ENCODE results near the gene DNAH17. TPM values are rescaled to one million over a fixed set of nuclear protein-coding genes. Genes with fewer than 3 reads are reported as not detected.

The DNAH17 gene
- total and polyA plus RNA-seq, 2 of the 8 experiments (the other 6 are each of a cell fraction or from before 2014, with no cell fraction given): 0.14 to 0.67 TPM

- Histone ChIP-seq H2AK5ac (ENCODE audit: low read depth, low read length) (no peak overlapping the region), H3K56ac (replicated peaks; ENCODE audit: insufficient read length, low read depth, low read length) (no peak overlapping the region), H3K14ac (ENCODE audit: insufficient read length) (no peak overlapping the region), H3K9me3 (ENCODE audit: insufficient read depth in 2 of 2, low read depth in 1 of 2, low read length in 1 of 2) (no peaks in the 10 kb centered on the region), H3K23ac (ENCODE audit: insufficient read length) (no peak overlapping the region), H2AFZ (ENCODE audit: low read length) (no peak overlapping the region), H3K4me3 (ENCODE audit: extremely low read depth in 1 of 4, insufficient read depth in 2 of 4, low read depth in 3 of 4, low read length in 4 of 4) (no peak overlapping the region), H3K18ac (ENCODE audit: extremely low read depth, low read length) (no peak overlapping the region; the same call in 1 of the 2 replicates), H3K36me3 (ENCODE audit: control insufficient read depth in 2 of 4, insufficient read depth in 4 of 4, low read length in 3 of 4) (no peaks in the 10 kb centered on the region), H3K79me1 (ENCODE audit: low read depth, low read length) (no peaks in the 10 kb centered on the region), H4K8ac (ENCODE audit: extremely low read depth, insufficient read depth, low read length) (no peak overlapping the region), H2BK15ac (ENCODE audit: low read length) (no peak overlapping the region), H3K4me2 (ENCODE audit: insufficient read depth in 1 of 2, low read depth in 2 of 2, low read length in 2 of 2) (no peak overlapping the region), H3K4ac (replicated peaks; ENCODE audit: insufficient read length, low read depth, low read length) (no peak overlapping the region), H3K27ac (ENCODE audit: low read depth, low read length) (no peak overlapping the region), H3K23me2 (ENCODE audit: low read depth, low read length) (no peaks in the 10 kb centered on the region), H3K27me3 (replicated peaks in 1 of 4; ENCODE audit: control insufficient read depth in 3 of 4, extremely low read depth in 1 of 4, insufficient read depth in 3 of 4, low read length in 3 of 4) (no peaks in the 10 kb centered on the region), H2BK120ac (replicated peaks; ENCODE audit: low read depth, low read length) (no peak overlapping the region), H3K9ac (replicated peaks in 1 of 4; ENCODE audit: extremely low read depth in 1 of 4, low read depth in 3 of 4, low read length in 3 of 4) (no peak overlapping the region), H4K91ac (replicated peaks; ENCODE audit: insufficient read length, low read length) (no peak overlapping the region), H2BK20ac (ENCODE audit: low read length) (no peak overlapping the region), H4K5ac (ENCODE audit: insufficient read length, low read depth, low read length) (no peak overlapping the region), H4K20me1 (replicated peaks in 1 of 2; ENCODE audit: control insufficient read depth in 1 of 2, insufficient read depth in 2 of 2, low read length in 2 of 2) (no peaks in the 10 kb centered on the region), H2BK5ac (ENCODE audit: low read depth, low read length) (no peak overlapping the region), H3K79me2 (ENCODE audit: control insufficient read depth in 1 of 2, insufficient read depth in 2 of 2, low read length in 2 of 2) (no peaks in the 10 kb centered on the region), H3K4me1 (replicated peaks in 1 of 4; ENCODE audit: control insufficient read depth in 3 of 4, insufficient read depth in 4 of 4, low read length in 3 of 4) (peaks cover 0 to 2% (median 0%) of the 10 kb centered on the region in 4 experiments; a peak in 1 of 7 replicates), H2BK12ac (ENCODE audit: low read depth, low read length) (no peak overlapping the region)
- DNase-seq (ENCODE audit: low read depth in 1 of 2, low spot score in 2 of 2) (no peak), FAIRE-seq (no peak)
- POLR2A ChIA-PET (ENCODE audit: partially characterized antibody): interaction anchor here (1.3 kb wide), 1 partner anchor 12 kb away, joined by 4 read pairs; no protein-coding TSS in a partner anchor
- 91% methylated on average over 6 of the region's 6 CpGs; no CpG with 5 or more reads in 1 of the 2 experiments for WGBS, 2 experiments (ENCODE audit: extremely low coverage in 1 of 2, insufficient coverage in 1 of 2, insufficient read length in 1 of 2, insufficient replicate concordance in 2 of 2, low coverage in 1 of 2, low lambda C conversion rate in 2 of 2, missing lambda C conversion rate in 1 of 2)
- TF ChIP-seq ATF3 (IDR thresholded peaks at IDR 0.05; ENCODE audit: insufficient read depth, low read depth, low read length) (no peak), PHF8 (conservative IDR thresholded peaks at IDR 0.05; ENCODE audit: low read depth, low read length) (no peak), E2F6 (IDR thresholded peaks at IDR 0.05) (no peak), RAD21 (IDR thresholded peaks at IDR 0.05 in 1 of 2, conservative IDR thresholded peaks at IDR 0.05 in 1 of 2; ENCODE audit: low read depth in 2 of 2, low read length in 2 of 2) (no peak), RBBP5 (IDR thresholded peaks at IDR 0.05; ENCODE audit: borderline replicate concordance, low read depth, low read length) (no peak), SIRT6 (IDR thresholded peaks at IDR 0.05; ENCODE audit: low read length) (no peak), EZH2 (IDR thresholded peaks at IDR 0.05; ENCODE audit: low read depth, low read length, severe bottlenecking) (no peak)
- CTCF ChIA-PET (ENCODE audit: partially characterized antibody): interaction anchor here (0.5 to 2.4 kb wide), 4 partner anchors 14 to 342 kb away, joined by 3 to 9 read pairs (median 4); no protein-coding TSS in a partner anchor
Observed at GRCh38 chr17:78534492-78535272, 42.5 kb downstream of the DNAH17 start.
